Occipital lobe (tissue), 2 donors: ENCODE data around the gene ZC3H10. TPM values are rescaled to one million over a fixed set of nuclear protein-coding genes. Genes with fewer than 3 reads are reported as not detected.
"Not testable (repeated sequence)": the region's sequence is repeated elsewhere in the genome, so short reads cannot be mapped to it uniquely, and the experiment has no call there.

Experiments
- DNase-seq: peaks from one replicate; lab custom pipeline; 2025; lab: John Stamatoyannopoulos, UW
- total RNA-seq: library from RNA; depleted of rRNA; stranded (reverse); fragments of >200 nt; gene quantifications from one replicate; pipeline ENCODE4 v1.2.3, GENCODE V29; 2014

The ZC3H10 gene
- total RNA-seq, 1 donor from 2014 or later: 10.6 TPM

DNA sequence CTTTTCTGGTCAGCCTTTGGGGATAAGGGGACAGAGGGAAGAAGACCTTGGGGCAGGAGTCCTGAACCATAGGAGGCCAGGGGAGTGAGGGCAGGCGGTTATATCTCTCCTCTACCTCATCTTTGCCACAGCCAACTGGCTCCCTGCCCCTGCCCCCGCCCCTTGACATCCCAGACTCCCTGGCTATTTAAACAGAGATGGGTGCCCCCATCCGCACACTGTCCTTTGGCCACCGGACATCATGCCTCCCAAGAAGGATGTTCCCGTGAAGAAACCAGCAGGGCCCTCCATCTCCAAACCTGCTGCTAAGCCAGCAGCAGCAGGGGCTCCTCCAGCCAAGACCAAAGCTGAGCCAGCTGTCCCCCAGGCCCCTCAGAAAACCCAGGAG lies 35.6 kb downstream of the ZC3H10 start:
- no peak for DNase-seq

DNA sequence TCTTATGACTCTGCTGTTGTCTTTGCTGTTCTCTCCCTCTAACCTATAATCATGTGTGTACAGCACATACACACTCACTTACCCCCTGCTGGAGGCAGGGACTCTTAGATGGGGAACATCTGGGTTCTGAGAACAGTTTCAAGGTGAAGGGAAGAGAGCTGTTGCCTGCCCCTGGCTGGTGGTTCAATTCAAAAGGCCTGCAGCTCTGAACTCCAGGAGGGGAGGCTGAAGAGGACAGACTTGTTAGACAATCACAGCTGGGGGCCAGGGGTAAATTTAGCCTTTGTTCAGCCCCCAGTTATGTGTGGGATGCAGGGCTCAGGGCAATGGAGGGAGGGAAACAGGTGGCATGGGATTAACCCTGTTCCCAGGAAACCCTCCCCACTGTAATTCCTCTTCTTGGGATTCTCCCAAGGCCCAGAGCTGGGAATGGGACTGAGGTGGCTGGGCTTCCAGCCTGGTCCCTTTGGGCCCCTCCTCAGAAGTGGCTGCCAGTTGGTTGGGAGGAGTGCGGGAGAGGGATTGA lies 36.2 kb downstream of the ZC3H10 start:
- DNase-seq: no peak

DNA sequence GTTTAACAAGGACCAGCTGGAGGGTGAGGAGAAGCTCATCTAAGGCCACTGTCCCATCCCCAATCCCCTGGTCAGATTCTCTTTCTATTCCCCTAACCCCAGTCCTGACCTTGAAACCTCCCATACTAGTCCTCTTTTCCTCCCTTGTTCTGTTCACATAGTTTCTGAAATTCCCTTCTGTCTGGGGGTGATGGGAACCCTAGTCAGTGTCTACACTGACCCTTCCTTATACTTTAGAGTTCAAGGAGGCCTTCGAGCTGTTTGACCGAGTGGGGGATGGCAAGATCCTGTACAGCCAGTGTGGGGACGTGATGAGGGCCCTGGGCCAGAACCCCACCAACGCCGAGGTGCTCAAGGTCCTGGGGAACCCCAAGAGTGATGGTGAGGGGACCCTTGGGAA lies 36.8 kb downstream of the ZC3H10 start:
- DNase-seq: no peak

DNA sequence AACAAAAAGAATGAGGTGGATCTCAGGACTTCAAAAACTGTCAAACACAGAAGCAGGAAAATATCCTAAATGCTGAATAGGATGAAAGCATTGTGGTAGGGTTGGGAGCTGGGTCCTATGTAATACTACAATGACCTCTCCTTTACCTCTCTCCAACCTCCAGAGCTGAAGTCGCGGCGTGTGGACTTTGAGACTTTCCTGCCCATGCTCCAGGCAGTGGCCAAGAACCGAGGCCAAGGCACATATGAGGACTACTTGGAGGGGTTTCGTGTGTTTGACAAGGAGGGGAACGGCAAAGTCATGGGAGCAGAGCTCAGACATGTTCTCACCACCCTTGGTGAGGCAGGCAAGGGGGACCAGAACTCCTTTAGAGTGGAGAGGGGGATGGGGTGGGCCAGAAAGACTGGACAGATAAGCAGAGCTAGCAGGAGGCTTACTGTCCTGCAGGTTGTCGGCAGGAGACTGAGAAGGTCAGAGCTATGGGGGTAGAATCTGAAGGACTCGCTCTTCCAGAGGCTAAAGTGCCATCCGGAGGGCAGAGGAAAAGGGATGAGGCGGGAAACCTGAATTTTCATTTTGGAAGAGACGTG lies 37.3 kb downstream of the ZC3H10 start:
- DNase-seq: no peak

DNA sequence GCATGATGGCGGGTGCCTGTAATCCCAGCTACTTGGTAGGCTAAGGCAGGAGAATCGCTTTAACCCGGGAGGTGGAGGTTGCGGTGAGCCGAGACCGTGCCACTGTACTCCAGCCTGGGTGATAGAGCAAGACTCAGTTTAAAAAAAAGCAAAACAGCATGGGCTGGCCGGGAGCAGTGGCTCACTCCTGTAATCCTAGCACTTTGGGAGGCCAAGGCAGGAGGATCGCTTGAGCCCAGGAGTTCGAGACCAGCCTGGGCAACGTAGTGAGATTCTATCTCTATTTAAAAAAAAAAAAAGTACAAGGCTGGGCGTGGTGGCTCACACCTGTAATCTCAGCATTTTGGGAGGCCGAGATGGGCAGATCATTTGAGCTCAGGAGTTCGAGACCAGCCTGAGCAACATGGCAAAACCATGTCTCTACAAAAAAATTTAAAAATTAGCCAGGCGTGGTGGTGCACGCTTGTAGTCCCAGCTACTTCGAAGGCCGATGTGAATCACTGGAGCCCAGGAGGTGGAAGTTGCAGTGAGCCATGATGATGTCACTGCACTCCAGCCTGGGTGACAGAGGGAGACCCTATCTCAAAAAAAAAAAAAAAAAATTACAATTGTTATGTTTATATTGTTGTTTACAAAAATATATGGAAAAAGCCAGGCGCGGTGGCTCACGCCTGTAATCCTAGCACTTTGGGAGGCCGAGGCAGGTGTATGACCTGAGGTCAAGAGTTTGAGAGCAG lies 38.6 kb downstream of the ZC3H10 start:
- DNase-seq: not testable (repeated sequence)

DNA sequence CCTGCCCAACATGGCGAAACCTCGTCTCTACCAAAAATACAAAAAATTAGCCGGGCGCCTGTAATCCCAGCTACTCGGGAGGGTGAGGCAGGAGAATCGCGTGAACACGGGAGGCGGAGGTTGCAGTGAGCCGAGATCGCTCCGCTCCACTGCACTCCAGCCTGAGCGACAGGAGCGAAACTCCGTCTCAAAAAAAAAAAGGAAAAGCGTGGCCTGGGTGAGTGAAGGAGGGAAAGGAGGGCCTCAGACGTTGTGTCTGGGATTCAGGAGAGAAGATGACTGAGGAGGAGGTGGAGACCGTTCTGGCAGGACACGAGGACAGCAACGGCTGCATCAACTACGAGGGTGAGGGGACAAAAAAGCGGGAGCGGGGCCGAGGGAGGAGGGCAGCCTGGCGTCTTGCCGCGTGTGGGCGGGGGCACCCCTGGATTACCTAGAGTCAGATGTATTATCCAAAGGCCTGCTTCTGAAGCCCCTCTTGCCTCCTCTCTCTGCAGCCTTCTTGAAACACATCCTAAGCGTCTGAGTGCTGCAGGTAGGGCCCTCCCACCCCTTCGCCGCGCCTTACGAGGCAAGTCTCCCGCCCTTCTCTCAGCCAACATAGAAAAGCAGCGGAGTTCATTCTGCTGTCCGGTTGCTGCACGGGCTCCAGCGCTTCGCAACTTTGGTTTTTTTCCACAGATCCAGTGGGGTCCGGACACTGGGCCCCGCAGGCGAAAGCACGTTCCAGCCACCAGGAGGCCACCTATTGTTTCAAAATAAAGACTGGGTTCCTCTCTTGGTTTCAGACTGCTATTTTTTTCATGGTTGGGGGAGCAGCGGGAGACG lies 39.3 kb downstream of the ZC3H10 start:
- DNase-seq: peak; percentile 56

DNA sequence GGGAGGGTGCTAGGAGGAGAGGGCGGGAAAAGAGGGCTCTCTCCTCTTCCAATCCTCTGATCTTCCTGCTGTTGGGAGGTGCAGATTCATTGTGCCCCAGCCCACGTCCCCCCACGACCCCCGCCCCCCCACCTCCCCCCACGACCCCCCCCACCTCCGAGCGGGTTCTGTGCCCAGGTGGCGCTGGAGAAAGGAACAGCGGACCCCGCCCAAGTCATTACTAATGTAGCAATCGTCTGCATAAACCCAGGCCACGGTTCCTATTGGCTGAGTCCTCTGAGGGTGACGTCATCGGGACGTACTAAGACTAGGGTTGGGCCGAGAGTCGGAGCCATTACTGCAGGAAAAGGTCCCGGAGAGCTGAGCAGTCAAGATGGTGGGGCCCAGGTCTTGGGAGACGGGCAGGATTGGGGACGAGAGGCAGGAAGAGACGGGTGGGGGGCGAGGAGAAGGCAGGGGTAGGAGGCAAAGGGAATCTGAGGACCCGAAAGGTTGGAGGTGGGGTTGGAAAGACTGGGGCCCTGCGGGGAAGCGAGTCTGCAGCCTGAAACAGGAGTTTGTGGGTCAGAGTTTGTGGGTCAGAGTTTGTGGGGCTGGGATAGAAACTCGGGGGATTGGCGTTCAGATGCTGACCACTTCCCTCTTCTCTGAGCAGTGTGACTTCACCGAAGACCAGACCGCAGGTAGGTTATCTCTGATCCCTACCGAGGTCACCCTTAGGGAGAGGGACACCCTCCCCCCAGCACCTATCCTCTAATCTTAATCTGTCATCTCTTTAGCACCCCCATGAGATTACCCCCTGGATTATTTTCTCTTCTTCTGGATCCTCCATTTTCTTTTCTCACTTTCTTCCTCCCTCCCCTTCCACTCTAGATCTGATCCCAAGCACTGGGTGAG lies 40.2 kb downstream of the ZC3H10 start, which contains the start of gene MYL6:
Gene MYL6 (plus strand): TSS at position 331 of the 897 bp plus-strand sequence. CDS start 43 bp downstream, at position 374.
- peak; percentile 95 for DNase-seq

DNA sequence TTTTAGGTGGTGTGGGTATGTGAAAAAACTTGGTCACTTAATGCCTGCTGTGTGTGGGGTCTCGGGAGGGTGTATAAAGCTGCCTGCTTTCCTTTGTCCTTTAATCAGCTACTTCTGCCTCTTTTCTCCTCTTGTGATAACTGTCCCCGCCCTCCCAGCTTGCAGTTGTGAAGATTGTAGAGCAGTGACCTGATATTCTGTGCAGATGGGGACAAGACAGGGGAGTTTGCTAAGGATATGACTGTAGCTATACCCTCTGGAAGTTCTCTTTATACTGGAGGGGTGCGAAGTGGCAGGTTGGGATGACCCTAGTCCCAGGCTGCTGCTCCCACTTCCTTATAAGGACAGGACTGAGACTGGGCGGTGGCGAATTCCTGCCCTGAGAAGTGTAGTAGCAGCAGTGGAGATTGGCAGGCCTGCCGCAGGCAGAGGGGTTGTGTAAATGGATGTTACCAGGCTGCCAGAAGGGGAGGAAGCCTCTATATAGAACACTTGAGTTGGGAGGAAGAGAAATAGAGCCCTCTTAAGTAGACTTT lies 40.9 kb downstream of the ZC3H10 start:
- DNase-seq: peak; percentile 19

DNA sequence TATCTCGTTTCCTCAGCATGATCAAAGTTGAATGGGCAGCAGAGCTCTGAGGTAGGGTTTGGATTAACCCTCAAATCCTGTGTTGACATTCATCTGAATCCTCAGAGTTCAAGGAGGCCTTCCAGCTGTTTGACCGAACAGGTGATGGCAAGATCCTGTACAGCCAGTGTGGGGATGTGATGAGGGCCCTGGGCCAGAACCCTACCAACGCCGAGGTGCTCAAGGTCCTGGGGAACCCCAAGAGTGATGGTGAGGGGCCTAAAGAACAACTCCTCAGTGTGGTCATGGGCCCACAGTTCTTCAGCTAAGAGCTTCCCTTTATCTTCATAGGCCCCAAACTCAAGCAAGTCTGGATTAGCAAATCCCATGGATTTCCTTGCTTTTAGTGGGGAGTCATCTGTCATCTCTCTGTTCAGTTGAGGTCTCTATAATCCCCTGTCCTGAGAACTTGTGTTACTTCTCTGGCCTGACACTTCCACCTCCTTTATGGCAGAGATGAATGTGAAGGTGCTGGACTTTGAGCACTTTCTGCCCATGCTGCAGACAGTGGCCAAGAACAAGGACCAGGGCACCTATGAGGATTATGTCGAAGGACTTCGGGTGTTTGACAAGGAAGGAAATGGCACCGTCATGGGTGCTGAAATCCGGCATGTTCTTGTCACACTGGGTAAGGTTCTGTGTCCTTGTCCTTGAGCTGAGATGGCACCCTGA lies 41.6 kb downstream of the ZC3H10 start:
- no peak for DNase-seq

DNA sequence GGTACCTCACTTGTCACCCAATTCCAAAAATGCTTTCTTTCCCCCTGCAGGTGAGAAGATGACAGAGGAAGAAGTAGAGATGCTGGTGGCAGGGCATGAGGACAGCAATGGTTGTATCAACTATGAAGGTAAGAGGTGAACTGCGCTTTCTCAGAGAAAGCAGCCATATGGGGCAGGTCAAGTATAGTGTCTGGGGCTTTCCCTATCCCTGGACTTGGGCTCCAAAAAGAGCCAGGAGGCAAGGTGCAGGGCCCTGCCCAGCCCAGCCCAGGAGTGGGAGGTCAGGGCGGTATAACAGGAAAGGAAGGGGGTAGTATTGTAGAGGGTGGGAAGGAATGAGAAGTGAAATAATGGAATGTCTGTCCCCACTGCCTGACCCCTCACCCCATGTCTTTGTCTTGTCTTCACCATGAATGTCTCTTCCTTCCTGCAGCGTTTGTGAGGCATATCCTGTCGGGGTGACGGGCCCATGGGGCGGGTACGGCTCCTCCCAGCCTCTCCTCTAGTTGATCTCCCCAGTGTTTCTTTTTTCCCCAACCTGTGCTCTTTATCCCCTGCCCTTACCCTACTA lies 42.2 kb downstream of the ZC3H10 start:
- DNase-seq: no peak

DNA sequence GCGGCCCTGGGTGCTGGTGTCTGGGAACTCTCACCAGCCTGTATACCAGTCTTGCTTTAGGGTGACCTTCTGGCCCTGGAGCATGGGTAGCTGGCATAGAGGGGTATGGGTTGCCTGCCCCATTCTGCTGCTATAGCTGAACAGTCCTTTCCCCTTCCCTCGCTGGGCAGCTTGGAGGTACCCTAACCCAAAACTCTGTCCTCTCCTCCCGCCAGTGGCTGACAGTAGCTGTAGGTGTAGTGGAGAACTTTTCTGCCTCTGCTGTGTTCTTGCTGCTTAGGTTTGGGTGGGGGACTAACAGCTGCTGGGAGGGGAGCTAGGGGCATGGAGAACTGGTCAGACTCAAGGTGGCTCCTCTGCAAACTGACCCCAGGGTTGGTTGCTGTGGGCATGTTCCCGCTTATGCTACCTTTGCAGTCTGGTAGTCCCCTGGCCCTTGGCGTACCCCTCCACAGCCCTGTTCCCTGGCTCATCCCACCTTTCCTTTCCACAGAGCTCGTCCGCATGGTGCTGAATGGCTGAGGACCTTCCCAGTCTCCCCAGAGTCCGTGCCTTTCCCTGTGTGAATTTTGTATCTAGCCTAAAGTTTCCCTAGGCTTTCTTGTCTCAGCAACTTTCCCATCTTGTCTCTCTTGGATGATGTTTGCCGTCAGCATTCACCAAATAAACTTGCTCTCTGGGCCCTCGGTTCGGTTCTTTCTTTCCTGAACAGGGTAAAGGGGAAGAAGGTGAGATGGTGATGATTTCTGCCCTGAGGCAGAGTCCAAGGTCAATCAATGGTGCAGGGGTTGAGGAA lies 43.0 kb downstream of the ZC3H10 start:
- DNase-seq: no peak

DNA sequence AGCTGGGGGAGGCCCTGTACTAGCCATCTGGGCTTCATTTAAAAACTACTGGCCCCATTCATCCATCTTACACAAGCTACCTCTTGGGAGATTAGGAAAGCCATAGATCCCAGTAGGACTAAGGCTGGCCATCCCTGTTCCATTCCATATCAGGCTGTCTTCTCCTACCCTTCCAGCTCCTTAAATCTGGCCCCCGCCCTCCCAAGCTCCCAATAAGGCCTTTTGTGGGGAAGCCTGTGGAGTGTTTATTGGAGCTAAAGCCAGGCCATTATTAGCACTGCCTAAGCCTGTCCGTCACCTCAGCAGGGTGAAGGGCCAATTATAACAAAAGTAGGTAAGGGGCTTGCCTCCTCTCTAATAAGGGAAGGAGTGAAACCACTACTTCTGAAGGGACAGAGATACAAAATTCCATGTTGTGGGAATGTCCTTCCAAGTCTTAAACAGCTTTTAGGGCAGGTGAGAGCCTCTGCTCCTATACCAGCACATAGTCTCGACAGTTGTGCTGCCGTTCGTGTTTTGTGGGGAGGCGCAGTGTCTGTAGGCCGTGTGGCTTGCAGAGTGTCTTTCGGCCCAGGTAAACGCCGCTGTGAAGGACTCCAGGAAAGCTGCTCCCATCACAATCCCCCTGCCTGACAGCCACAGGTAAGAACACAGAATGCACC lies 43.8 kb downstream of the ZC3H10 start:
- no peak for DNase-seq

DNA sequence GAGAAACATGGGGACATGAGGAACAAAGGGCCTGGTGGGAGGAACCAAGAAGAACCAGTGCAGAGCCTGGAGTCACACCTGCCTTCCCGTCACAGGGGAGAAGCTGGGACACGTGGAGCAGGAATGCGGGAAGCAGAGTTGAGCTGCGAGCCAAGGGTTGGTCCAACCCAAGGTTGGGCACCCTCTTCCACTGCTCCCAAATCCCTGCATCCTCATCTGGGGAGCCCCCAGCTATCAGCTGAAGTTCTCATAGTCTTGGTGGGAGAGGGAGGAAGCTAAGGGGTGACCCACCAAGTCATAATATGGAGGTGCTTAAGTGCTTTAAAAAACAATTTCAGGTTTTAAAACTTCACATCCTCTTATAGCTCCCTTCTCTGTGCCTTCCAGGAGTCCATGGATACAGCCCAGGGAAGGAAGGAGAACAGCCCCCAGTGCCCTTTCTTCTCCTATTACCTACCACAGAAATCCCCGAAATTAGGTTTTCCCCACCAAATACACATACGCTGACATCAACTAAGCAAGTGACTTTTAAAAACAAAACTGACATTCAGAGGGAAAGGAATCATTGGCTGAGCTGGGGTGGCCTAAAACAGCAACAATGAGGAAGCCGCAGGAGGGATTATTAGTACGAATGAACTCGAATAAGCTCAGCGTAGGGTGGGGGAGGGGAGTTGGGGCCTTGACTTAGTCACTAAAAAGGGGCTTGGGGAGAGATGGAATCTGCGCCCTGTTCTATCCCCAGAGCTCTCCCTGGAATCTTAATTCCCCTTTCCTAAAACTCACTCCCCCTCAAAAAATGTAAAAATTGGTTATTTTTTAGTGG lies 44.6 kb downstream of the ZC3H10 start:
- no peak for DNase-seq

DNA sequence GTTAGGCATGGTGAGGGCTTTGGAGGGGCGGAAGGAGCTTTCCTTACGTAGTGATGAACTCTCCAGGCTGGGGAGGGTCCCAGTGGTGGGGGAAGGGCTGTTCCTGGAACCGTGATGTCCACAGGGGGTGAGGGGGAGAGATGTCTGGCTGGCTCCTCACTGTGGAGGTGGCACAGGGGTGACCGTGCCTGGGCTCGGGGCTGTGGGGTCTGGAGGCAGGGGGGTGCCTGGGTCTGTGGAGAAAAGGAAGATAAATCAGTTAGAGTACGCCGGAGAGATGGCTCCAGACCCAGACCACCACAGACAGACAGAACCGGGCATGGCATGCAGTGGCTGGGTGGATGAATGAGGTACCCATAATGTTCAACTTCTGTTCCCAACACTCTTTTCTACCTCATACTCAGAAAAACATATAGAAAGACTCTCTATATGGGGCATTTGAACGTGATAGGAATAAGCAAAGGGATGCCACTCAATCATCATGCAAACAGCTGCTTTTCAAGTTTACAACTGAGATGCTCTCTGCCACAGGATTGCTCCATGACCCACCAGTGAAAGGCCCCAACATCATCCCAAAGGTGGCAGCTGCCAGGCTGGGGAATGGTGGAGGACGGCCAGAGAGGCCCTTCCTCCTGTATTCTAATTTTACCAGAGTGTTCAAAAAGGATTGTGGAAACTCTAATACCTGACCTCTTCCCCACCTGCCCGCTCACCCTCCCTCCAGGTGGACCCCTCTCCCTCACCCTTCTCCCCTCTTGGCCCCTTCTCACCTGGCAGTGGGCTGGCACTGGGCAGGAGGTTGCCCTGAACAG lies 45.7 kb downstream of the ZC3H10 start:
- DNase-seq: no peak

DNA sequence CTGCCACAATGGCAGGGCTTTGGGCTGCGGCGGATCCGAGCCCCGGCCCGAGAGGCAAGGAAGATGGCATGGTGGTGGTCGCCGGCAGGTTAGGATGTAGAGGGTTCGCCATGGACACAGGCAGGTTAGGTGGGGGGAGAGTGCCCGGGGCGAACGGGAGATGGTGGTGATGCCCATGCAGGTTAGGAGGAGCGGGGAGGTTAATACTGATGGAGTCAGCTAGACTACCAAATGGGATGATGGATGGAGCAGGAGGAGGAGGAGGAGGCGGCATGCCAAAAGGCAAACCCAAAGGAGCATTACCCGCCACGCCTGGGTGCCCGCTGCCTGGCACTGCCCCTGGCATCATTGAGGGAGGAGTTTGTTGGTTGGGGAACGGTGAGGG lies 46.3 kb downstream of the ZC3H10 start:
- DNase-seq: no peak

DNA sequence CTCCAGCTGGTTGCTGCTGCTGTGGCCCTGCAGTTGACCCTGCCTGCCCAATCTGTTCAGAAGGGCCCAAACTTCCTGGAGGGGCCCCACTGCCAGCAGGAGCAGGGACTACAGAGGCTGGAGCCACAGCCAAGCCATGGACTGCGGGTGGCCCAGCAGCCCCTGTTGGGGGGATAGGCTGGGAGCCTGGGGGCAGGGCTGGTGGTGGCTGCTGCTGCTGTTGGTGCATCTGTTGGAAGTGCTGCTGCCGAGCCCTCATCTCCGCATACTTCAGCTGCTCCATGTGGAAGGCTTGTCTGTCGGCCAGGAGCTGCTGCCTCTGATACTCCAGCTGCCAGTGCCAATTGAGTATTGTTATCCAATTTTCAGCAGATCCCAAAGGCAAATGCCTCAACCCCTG lies 47.3 kb downstream of the ZC3H10 start:
- no peak for DNase-seq
